Gastroesophageal sphincter (tissue), 3 donors: ENCODE measurements around the gene RBBP6.

ENCODE experiments used
- POLR2A ChIP-seq, 2 donors: fragments of 450-650 bp; IDR thresholded peaks; one replicate each; pipeline ENCODE4 v1.6.1; 2017; ENCODE audit warnings: antibody characterized with exemption in 2 of 2, mild to moderate bottlenecking in 2 of 2, moderate library complexity in 1 of 2
- TF ChIP-seq, protein P1 (sequence below), 4 experiments: fragments of 200-600 bp in 2 of 4; fragments of 450-650 bp in 2 of 4; sonication (generic) in 1 of 4; IDR thresholded peaks; one replicate each; pipeline ENCODE4 v1.5.1; 2017 to 2019; ENCODE audit warnings: antibody characterized with exemption in 4 of 4, mild to moderate bottlenecking in 2 of 4, moderate library complexity in 2 of 4

- TF ChIP-seq, protein P1, sequence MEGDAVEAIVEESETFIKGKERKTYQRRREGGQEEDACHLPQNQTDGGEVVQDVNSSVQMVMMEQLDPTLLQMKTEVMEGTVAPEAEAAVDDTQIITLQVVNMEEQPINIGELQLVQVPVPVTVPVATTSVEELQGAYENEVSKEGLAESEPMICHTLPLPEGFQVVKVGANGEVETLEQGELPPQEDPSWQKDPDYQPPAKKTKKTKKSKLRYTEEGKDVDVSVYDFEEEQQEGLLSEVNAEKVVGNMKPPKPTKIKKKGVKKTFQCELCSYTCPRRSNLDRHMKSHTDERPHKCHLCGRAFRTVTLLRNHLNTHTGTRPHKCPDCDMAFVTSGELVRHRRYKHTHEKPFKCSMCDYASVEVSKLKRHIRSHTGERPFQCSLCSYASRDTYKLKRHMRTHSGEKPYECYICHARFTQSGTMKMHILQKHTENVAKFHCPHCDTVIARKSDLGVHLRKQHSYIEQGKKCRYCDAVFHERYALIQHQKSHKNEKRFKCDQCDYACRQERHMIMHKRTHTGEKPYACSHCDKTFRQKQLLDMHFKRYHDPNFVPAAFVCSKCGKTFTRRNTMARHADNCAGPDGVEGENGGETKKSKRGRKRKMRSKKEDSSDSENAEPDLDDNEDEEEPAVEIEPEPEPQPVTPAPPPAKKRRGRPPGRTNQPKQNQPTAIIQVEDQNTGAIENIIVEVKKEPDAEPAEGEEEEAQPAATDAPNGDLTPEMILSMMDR (IDR thresholded peaks at IDR 0.05), result peak; percentile 85 to 92 (median 90)
- TF ChIP-seq POLR2A (IDR thresholded peaks at IDR 0.05), result no peak
Measured at GRCh38 chr16:24516900-24517669, 22.3 kb upstream of the RBBP6 start.
